ENCODE measurements around the gene NCF4.

The NCF4 gene

DNA sequence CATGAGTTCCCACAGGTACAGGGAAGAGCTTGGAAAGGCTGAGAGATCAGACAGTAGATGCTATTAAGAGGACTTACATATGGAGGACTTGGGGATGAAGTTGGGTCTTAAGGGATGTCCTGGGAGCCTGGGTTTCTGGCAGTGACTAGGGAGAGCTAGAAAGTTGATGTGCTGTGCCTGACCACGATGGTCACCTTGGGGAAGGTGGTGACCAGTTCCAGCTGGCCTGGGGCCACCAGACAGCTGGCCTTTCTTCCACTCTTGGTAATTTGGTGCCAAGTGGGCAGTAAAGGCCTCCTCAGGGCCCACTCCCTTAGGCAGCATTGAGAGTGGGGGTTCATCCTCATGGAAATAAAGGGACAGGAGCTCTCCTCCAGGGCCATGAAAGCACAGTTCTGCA is 38.7 kb downstream of the NCF4 start:
- TF ChIP-seq, protein P1, sequence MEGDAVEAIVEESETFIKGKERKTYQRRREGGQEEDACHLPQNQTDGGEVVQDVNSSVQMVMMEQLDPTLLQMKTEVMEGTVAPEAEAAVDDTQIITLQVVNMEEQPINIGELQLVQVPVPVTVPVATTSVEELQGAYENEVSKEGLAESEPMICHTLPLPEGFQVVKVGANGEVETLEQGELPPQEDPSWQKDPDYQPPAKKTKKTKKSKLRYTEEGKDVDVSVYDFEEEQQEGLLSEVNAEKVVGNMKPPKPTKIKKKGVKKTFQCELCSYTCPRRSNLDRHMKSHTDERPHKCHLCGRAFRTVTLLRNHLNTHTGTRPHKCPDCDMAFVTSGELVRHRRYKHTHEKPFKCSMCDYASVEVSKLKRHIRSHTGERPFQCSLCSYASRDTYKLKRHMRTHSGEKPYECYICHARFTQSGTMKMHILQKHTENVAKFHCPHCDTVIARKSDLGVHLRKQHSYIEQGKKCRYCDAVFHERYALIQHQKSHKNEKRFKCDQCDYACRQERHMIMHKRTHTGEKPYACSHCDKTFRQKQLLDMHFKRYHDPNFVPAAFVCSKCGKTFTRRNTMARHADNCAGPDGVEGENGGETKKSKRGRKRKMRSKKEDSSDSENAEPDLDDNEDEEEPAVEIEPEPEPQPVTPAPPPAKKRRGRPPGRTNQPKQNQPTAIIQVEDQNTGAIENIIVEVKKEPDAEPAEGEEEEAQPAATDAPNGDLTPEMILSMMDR (IDR thresholded peaks at IDR 0.05; ENCODE audit: low read depth, low read length) = no peak
- no peak overlapping the region for H3K4me3 ChIP-seq (replicated peaks in 1 of 2; ENCODE audit: low read depth in 2 of 2, low read length in 2 of 2)
- DNase-seq (ENCODE audit: low read depth in 2 of 2) = no peak

DNA sequence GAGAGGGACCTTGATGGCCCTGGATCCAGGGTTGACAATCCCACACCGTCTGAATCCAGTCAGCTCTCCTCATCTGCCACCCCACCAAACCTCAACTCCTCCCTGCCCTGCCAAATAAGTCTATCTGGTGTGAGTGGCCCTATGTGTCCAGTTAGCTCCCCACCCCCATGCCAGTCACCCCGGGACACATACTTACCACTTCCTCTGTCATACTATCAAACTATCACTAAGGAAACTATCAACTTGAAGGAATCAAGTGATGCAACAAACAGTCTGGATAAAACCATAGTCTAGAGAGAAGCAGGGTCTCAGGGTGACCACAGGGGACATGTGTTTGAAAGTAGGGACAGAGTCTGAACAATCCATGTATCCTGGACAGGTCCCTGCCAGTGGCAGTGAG is 39.4 kb downstream of the NCF4 start:
- H3K4me3 ChIP-seq (replicated peaks in 1 of 2; ENCODE audit: low read depth in 2 of 2, low read length in 2 of 2) = no peak overlapping the region
- TF ChIP-seq, protein P1 (IDR thresholded peaks at IDR 0.05; ENCODE audit: low read depth, low read length) = no peak
- DNase-seq (ENCODE audit: low read depth in 2 of 2) = no peak

GRCh38 chr22:36900880-36901279 is 40.1 kb downstream of the NCF4 start:
- DNase-seq (ENCODE audit: low read depth in 2 of 2) = peak in 1 of 2 donors; percentile 53
- H3K4me3 ChIP-seq (replicated peaks in 1 of 2; ENCODE audit: low read depth in 2 of 2, low read length in 2 of 2) = no peak overlapping the region
- TF ChIP-seq, protein P1 (IDR thresholded peaks at IDR 0.05; ENCODE audit: low read depth, low read length) = no peak

DNA sequence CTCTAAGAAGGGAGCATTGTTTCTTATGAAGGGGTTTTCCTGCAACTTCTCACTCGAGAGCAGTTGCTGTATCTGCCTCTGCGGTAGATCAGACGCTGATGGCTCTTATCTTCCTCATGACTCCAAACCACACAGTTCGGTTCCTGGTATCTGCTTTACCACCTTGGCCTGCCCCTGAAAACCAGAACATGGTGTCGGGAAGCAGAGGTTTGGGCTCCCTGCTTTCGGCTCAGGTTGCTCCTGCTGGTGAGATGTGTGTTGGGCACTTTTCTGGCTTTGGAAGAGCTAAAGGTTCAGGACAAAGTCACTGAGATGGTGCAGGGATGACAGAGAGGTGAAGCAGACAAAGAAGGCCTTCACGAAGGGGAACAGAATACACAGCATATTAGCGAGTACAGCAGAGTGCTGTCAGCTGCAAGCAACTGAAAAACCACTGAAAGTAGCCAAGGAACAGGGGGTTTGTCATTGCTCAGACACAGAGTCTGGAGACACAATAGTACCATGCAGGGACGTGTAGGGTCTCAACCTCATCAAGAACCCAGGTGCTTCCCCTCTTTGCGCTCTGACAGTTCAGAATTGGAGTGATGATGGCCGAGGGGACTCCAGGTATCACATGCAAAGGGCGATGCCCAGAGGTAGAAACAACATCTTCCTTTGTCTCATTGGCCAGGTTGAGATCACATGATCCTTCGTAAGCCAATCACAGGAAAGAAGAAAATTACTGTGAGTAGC is 40.8 kb downstream of the NCF4 start:
- TF ChIP-seq, protein P1 (IDR thresholded peaks at IDR 0.05; ENCODE audit: low read depth, low read length) = no peak
- DNase-seq (ENCODE audit: low read depth in 2 of 2) = no peak
- no peak overlapping the region for H3K4me3 ChIP-seq (replicated peaks in 1 of 2; ENCODE audit: low read depth in 2 of 2, low read length in 2 of 2)

- DNase-seq (ENCODE audit: low read depth in 2 of 2) = no peak
- H3K4me3 ChIP-seq (replicated peaks in 1 of 2; ENCODE audit: low read depth in 2 of 2, low read length in 2 of 2) = no peak overlapping the region
- TF ChIP-seq, protein P1 (IDR thresholded peaks at IDR 0.05; ENCODE audit: low read depth, low read length) = no peak
Observed at GRCh38 chr22:36902143-36902926, 41.5 kb downstream of the NCF4 start.

DNA sequence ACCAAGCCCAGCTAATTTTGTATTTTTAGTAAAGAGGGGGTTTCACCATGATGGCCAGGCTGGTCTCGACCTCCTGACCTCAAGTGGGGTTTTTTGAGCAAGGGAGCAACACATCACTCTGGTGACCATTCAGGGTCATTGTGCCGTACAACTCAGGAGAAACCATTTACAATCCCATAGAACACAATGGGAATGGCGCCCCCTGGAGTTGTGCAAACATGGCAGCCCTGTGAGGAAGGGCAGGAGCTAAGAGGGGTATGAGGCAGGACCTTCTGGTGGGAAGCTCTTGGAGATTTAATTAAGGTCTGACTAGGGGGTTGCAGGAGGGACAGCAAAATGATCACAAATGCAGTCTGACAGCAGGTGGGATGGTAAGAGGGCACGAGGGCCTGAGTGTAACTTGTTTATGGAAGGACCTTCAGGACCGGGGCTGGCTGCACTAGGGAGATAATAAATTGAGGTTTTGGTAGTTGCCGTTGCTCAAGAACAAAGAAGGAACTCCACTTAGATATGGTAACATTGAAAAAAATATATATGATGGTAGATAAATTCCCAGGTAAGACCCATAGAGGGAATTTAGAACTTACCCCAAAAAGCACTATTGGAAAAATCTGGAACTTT is 43.6 kb downstream of the NCF4 start:
- DNase-seq (ENCODE audit: low read depth in 2 of 2) = no peak
- TF ChIP-seq, protein P1 (IDR thresholded peaks at IDR 0.05; ENCODE audit: low read depth, low read length) = no peak
- no peak overlapping the region for H3K4me3 ChIP-seq (replicated peaks in 1 of 2; ENCODE audit: low read depth in 2 of 2, low read length in 2 of 2)

Data from cardiac fibroblast (primary cell).